C4-2B (cell line): ENCODE results near the gene TBK1.

Experiments
- CTCF ChIP-seq: fragments of 450-650 bp; conservative IDR thresholded peaks from 2 replicates; pipeline ENCODE4 v1.5.1; 2017; ENCODE audit warnings: mild to moderate bottlenecking
- ZFX ChIP-seq: fragments of 450-650 bp; IDR thresholded peaks from 2 replicates; pipeline ENCODE4 v1.6.1; 2017

- TF ChIP-seq CTCF (no peak), ZFX (no peak)
These were observed 21.3 kb downstream of the TBK1 start for GRCh38 chr12:64473176-64473575.
